Uterus (tissue), 4 donors: ENCODE data around the gene PYROXD2. TPM values are rescaled to one million over a fixed set of nuclear protein-coding genes. Genes with fewer than 3 reads are reported as not detected.

Experiments used
- DNase-seq, 2 donors: peaks; one replicate each; pipeline ENCODE4 v3.0.0-alpha.2; 2019 to 2020
- H3K27ac ChIP-seq, 2 donors: fragments of 200-600 bp; sonication (generic); 1 replicate in 1 of 2; 2 replicates in 1 of 2; pipeline ENCODE4 v1.5.1; 2016 to 2018
- H3K27me3 ChIP-seq, 2 donors: fragments of 200-600 bp; sonication (generic); one replicate each; pipeline ENCODE4 v1.5.1; 2018 to 2019; ENCODE audit warnings: control low read depth in 1 of 2
- H3K36me3 ChIP-seq, 2 donors: fragments of 200-600 bp; sonication (generic); one replicate each; pipeline ENCODE4 v1.5.1; 2019; ENCODE audit warnings: control low read depth in 1 of 2
- H3K4me1 ChIP-seq, 2 donors: fragments of 200-600 bp; sonication (generic); one replicate each; pipeline ENCODE4 v1.5.1; 2018 to 2019; ENCODE audit warnings: control low read depth in 1 of 2
- H3K4me3 ChIP-seq, 2 donors: fragments of 200-600 bp; sonication (generic); 1 replicate in 1 of 2; 2 replicates in 1 of 2; pipeline ENCODE4 v1.5.1; 2018 to 2019; ENCODE audit warnings: mild to moderate bottlenecking in 1 of 2
- H3K9me3 ChIP-seq, 2 donors: fragments of 200-600 bp; sonication (generic); one replicate each; pipeline ENCODE4 v1.5.1; 2019; ENCODE audit warnings: control low read depth in 1 of 2
- POLR2A ChIP-seq, 2 donors: fragments of 450-650 bp; IDR thresholded peaks; one replicate each; pipeline ENCODE4 v1.6.1; 2016; ENCODE audit warnings: antibody characterized with exemption in 2 of 2, mild to moderate bottlenecking in 1 of 2, moderate library complexity in 1 of 2
- intact Hi-C: fragments of 100-400 bp; cut with DNase I; formaldehyde crosslinking; loops from one replicate; pipeline ENCODE4 v1.15.1; 2023; ENCODE audit warnings: low total_unique reads
- total RNA-seq, 4 donors: library from RNA; depleted of rRNA in 3 of 4; stranded (reverse); fragments of >200 nt in 3 of 4; gene quantifications; one replicate each; pipeline versions ENCODE4 v1.1.0 to v1.2.4, GENCODE V29; 2014 to 2023
- TF ChIP-seq, protein P1 (sequence below), 4 experiments: fragments of 200-600 bp in 2 of 4; fragments of 450-650 bp in 2 of 4; sonication (generic) in 2 of 4; IDR thresholded peaks; one replicate each; pipeline ENCODE4 v1.5.1; 2016 to 2019; ENCODE audit warnings: antibody characterized with exemption in 4 of 4, mild to moderate bottlenecking in 2 of 4, moderate library complexity in 1 of 4
- donor health status: DM: yes; HTN: yes; CAD: no.

The PYROXD2 gene
- total RNA-seq, 4 donors from 2014 or later: 3.6 to 12.5 (median 7.5) TPM

DNA sequence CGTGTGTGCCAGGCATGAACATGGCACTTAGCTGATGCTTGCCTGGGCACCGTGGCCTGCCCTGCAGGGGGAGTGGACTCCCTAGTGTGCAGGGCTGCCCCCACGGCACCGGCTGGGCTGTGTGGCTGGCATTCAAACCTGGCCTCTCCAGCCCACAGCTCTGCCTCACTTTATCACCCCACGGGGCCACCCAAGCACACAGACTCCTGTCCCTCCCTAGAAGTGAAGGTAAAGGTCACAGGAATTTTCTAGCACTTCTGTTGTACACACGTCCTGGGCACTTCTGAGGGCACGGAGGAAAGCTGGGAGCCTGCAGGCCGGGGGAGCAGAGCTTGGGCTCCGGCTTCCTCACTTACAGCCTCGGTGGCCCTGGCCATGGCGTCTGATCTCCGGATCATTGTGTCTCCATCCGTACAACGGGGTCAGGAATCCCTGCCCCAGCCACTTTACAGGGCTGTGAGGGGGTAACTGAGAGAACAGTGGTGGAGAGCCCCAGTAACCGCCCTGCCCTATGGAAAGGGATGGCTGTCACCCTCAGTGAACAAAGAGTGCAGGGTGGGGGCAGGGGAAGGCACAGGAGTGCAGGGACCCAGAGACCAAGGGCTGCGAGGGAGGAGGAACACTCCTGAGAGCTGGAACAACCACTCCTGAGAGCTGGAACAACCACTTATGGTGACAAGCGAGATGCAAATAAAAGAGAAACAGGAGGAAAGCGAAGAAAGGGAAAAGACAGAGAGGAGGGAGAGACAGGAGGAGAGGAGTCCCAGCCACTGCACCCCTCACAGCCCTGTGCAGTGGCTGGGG, 3.9 kb upstream of the PYROXD2 start:
- intact Hi-C loops: no loop called here
- no peaks in the 10 kb centered on the region for H3K36me3 ChIP-seq

DNA sequence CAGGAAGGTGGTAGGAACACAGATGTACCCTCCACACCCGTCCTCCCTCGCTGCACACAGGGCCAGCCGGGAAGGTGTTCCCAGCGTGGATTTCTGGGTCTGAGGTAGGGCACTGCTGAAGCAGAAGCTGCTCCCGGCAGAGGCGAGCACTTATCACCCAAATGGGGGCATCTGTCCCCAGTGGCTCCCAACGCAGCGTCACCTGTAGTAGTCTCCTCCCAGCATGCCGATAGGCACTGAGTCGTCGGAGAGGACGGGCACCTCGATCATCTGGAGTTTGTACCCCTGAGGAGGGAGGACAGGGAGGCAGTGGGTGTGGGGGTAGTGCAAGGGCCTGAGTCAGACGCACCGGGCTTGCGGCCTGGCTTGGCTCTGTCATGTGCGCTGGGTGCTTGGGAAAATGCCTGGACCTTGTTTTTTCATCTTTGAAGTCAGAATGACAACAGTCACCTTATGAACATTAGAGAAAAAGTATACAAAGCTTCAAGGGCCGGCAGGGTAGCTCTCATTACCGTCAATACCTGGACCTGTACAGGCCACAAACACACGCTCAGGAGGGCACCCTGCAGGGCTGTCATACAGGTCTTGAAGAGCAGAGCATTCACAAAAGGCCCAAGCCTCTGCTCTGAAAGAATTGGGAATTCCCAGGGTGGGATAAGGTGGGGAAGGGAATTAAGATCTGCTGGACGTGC, 3.1 kb upstream of the PYROXD2 start:
- H3K4me3 ChIP-seq: no peak overlapping the region
- no peak for DNase-seq
- no peak for TF ChIP-seq POLR2A (IDR thresholded peaks at IDR 0.05)
- TF ChIP-seq, protein P1, sequence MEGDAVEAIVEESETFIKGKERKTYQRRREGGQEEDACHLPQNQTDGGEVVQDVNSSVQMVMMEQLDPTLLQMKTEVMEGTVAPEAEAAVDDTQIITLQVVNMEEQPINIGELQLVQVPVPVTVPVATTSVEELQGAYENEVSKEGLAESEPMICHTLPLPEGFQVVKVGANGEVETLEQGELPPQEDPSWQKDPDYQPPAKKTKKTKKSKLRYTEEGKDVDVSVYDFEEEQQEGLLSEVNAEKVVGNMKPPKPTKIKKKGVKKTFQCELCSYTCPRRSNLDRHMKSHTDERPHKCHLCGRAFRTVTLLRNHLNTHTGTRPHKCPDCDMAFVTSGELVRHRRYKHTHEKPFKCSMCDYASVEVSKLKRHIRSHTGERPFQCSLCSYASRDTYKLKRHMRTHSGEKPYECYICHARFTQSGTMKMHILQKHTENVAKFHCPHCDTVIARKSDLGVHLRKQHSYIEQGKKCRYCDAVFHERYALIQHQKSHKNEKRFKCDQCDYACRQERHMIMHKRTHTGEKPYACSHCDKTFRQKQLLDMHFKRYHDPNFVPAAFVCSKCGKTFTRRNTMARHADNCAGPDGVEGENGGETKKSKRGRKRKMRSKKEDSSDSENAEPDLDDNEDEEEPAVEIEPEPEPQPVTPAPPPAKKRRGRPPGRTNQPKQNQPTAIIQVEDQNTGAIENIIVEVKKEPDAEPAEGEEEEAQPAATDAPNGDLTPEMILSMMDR (IDR thresholded peaks at IDR 0.05): no peak
- H3K27me3 ChIP-seq: no peaks in the 10 kb centered on the region
- intact Hi-C loops: no loop called here
- no peaks in the 10 kb centered on the region for H3K9me3 ChIP-seq
- peaks cover 10 to 11% of the 10 kb centered on the region in 2 donors for H3K4me1 ChIP-seq
- no peak overlapping the region for H3K27ac ChIP-seq
- no peaks in the 10 kb centered on the region for H3K36me3 ChIP-seq

More for the DNA sequence above, 3.9 kb upstream of the PYROXD2 start:
- H3K4me3 ChIP-seq: no peak overlapping the region
- TF ChIP-seq POLR2A (IDR thresholded peaks at IDR 0.05): no peak
- TF ChIP-seq, protein P1 (IDR thresholded peaks at IDR 0.05): no peak
- H3K27me3 ChIP-seq: no peaks in the 10 kb centered on the region
- no peak overlapping the region for H3K27ac ChIP-seq
- H3K4me1 ChIP-seq: peaks cover 10 to 11% of the 10 kb centered on the region in 2 donors
- H3K9me3 ChIP-seq: no peaks in the 10 kb centered on the region
- DNase-seq: no peak

DNA sequence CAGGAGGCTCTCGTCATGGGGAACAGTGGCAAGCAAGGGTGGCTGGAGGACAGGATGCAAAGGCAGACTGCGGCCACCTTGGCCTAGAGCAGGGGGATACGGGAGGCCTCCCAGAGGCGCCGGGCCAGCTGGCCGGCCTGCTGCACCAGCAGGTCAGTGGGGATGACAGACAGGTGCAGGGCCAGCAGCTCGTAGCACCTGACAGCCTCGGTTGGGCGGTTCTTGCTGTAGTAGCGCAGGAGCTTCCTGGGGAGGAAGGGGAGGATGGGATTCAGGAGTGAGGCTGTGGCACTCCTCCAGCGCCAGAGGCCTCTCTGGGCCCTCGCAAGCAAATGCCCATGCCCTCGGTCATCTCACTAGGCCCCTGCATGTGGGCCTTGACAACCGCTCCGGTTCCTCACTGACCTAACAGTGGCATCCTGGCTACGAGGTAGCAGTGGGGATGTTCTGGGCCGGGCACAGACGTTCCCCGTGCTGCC, 2.5 kb upstream of the PYROXD2 start:
- TF ChIP-seq, protein P1 (IDR thresholded peaks at IDR 0.05): no peak
- no peak for TF ChIP-seq POLR2A (IDR thresholded peaks at IDR 0.05)
- Histone ChIP-seq H3K36me3 (no peaks in the 10 kb centered on the region), H3K27ac (no peak overlapping the region), H3K4me1 (peaks cover 10 to 11% of the 10 kb centered on the region in 2 donors), H3K4me3 (no peak overlapping the region), H3K27me3 (no peaks in the 10 kb centered on the region), H3K9me3 (no peaks in the 10 kb centered on the region)
- intact Hi-C loops: no loop called here
- no peak for DNase-seq

DNA sequence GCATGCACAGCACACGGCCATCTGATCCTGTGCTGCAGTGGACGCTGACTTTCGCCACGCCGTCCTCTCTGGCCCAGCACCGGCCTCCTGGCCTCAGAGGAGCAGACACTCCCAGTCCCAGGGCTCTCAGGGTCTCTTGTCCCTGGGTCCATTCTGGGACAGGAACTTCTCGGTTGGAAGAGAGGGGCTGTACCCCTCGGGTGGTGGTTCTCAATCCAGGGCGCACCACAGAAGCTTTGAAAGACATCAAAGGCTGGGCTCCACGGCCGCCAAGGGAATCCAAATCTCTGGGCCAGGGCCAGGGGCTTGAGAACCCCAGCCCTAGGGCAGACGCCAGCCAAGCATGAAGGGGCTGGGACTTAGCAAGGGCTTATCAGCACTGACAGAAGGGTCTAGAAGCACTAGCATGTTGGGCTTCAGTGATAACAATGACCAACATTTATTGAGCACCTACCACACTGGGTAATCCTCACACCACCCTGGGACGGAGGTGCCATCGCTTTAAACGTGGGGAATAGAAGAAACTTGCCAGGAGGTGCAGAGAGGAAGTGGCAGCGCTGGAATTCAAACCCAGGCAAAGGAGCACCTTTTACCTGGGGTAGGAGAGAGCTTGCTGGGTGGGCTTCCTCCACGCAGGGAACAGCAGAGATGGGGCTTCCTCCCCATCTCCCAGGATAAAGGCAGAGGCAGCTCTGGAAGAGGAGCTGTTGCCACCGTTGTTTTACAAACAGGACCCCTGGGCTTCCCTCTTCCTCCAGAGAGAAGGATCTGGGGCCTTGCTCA, 1.8 kb upstream of the PYROXD2 start:
- intact Hi-C loops: no loop called here
- no peak for TF ChIP-seq POLR2A (IDR thresholded peaks at IDR 0.05)
- TF ChIP-seq, protein P1 (IDR thresholded peaks at IDR 0.05): no peak
- Histone ChIP-seq H3K27ac (no peak overlapping the region), H3K36me3 (no peaks in the 10 kb centered on the region), H3K4me3 (no peak overlapping the region), H3K9me3 (no peaks in the 10 kb centered on the region), H3K27me3 (no peaks in the 10 kb centered on the region), H3K4me1 (peaks cover 10 to 11% of the 10 kb centered on the region in 2 donors)
- no peak for DNase-seq
